PC-9 (cell line): ENCODE data around the gene NMRAL1. TPM values are rescaled to one million over a fixed set of nuclear protein-coding genes. Genes with fewer than 3 reads are reported as not detected.

Source experiments
- BruUV-seq: library from RNA; stranded (reverse); fragments of 400-500 nt; replicated peaks from 2 replicates; lab custom pipeline; 2021; lab: Mats Ljungman, UMichigan
- CTCF ChIA-PET: fragments of 300-600 bp; sonication (Branson Sonifier 250); formaldehyde crosslinking; loops from one replicate; lab custom pipeline; 2022; ENCODE audit warnings: antibody characterized with exemption; lab: Charles Lee
- POLR2A ChIA-PET: fragments of 300-600 bp; sonication (Branson Sonifier 250); formaldehyde crosslinking; loops from one replicate; lab custom pipeline; 2022; ENCODE audit warnings: antibody characterized with exemption; ENCODE audit not compliant: unreplicated experiment; lab: Charles Lee
- DNase-seq, 2 experiments: peaks; one replicate each; pipeline versions ENCODE4 v3.0.0 to v3.0.0-alpha.2; 2015 to 2022; ENCODE audit warnings: mixed read lengths in 1 of 2
- H2AFZ ChIP-seq: fragments of 200-600 bp; sonication (generic); 2 replicates; pipeline ENCODE4 v1.8.1; 2017; ENCODE audit warnings: antibody characterized with exemption
- H3F3A ChIP-seq: fragments of 200-600 bp; sonication (generic); 2 replicates; pipeline ENCODE4 v1.8.1; 2017; ENCODE audit warnings: antibody characterized with exemption, mild to moderate bottlenecking, low read depth; ENCODE audit not compliant: insufficient read depth
- H3K27ac ChIP-seq: fragments of 200-600 bp; sonication (generic); 2 replicates; pipeline ENCODE4 v1.6.1; 2016; ENCODE audit warnings: mixed run types
- H3K27me3 ChIP-seq: fragments of 200-600 bp; sonication (generic); 2 replicates; pipeline ENCODE4 v1.6.1; 2016; ENCODE audit warnings: low read depth, mixed run types; ENCODE audit not compliant: insufficient read depth
- H3K36me3 ChIP-seq: fragments of 200-600 bp; sonication (generic); 2 replicates; pipeline ENCODE4 v1.6.1; 2016; ENCODE audit warnings: low read depth, mixed run types
- H3K4me1 ChIP-seq: fragments of 200-600 bp; sonication (generic); replicated peaks from 2 replicates; pipeline ENCODE4 v1.6.1; 2016; ENCODE audit warnings: mixed run types; ENCODE audit not compliant: insufficient read depth
- H3K4me2 ChIP-seq: fragments of 200-600 bp; sonication (generic); 2 replicates; pipeline ENCODE4 v1.6.1; 2017; ENCODE audit warnings: mixed run types
- H3K4me3 ChIP-seq: fragments of 200-600 bp; sonication (generic); 2 replicates; pipeline ENCODE4 v1.6.1; 2016; ENCODE audit warnings: mixed run types
- H3K79me2 ChIP-seq: fragments of 200-600 bp; sonication (generic); 2 replicates; pipeline ENCODE4 v1.6.1; 2017; ENCODE audit warnings: low read depth, mixed run types
- H3K9me2 ChIP-seq: fragments of 200-600 bp; sonication (generic); 2 replicates; pipeline ENCODE4 v1.8.1; 2017; ENCODE audit warnings: mild to moderate bottlenecking; ENCODE audit not compliant: insufficient read depth
- H3K9me3 ChIP-seq: fragments of 200-600 bp; sonication (generic); 2 replicates; pipeline ENCODE4 v1.8.1; 2016; ENCODE audit warnings: low read depth; ENCODE audit not compliant: insufficient read depth
- H4K20me1 ChIP-seq: fragments of 200-600 bp; sonication (generic); 2 replicates; pipeline ENCODE4 v1.8.1; 2017; ENCODE audit not compliant: insufficient read depth
- CTCF ChIP-seq: fragments of 200-600 bp; sonication (generic); conservative IDR thresholded peaks from 2 replicates; pipeline ENCODE4 v1.6.1; 2017; ENCODE audit warnings: mixed run types, antibody characterized with exemption, mild to moderate bottlenecking, moderate library complexity
- EZH2 ChIP-seq: fragments of 200-600 bp; sonication (generic); IDR thresholded peaks from 2 replicates; pipeline ENCODE4 v1.8.0; 2017; ENCODE audit warnings: antibody characterized with exemption, low read depth
- intact Hi-C: fragments of 100-400 bp; cut with micrococcal nuclease; formaldehyde crosslinking; loops from one replicate; pipeline ENCODE4 v1.10.0; 2022; ENCODE audit not compliant: unreplicated experiment
- total RNA-seq: library from RNA; stranded (reverse); gene quantifications from 2 replicates; pipeline ENCODE4 v1.2.3, GENCODE V29; 2021

Gene NMRAL1
- total RNA-seq, 1 experiment from 2014 or later: 118 TPM

GRCh38 chr16:4426021-4426684 lies 48.3 kb downstream of the NMRAL1 start:
- H3K27ac ChIP-seq: peak overlapping the region; percentile 95
- H3K4me3 ChIP-seq: peak overlapping the region; percentile 80
- no peaks in the 10 kb centered on the region for H3K27me3 ChIP-seq
- H3K9me2 ChIP-seq: no peaks in the 10 kb centered on the region
- ChIA-PET CTCF (no interaction called here), POLR2A (no interaction called here)
- no peak for DNase-seq
- H2AFZ ChIP-seq: peak overlapping the region; percentile 84
- intact Hi-C loops: no loop called here
- peak overlapping the region; percentile 94 for H3K4me2 ChIP-seq
- H4K20me1 ChIP-seq: peaks cover 23% of the 10 kb centered on the region
- H3K9me3 ChIP-seq: no peaks in the 10 kb centered on the region
- H3F3A ChIP-seq: peaks cover 17% of the 10 kb centered on the region; the same call in 1 of the 2 replicates
- peaks cover 5% of the 10 kb centered on the region for H3K36me3 ChIP-seq
- peaks cover 59% of the 10 kb centered on the region for H3K79me2 ChIP-seq
- no peak for TF ChIP-seq CTCF
- no peak for TF ChIP-seq EZH2
- peaks cover 12% of the 10 kb centered on the region for H3K4me1 ChIP-seq
- no TSS peak for BruUV-seq

- Histone ChIP-seq H4K20me1 (peaks cover 16% of the 10 kb centered on the region; the same call in 1 of the 2 replicates), H3K27me3 (no peaks in the 10 kb centered on the region), H3K4me1 (peaks cover 12% of the 10 kb centered on the region), H2AFZ (peak within 1 kb of the TSS; percentile 84), H3K27ac (peak within 1 kb of the TSS; percentile 95), H3K4me3 (peak within 1 kb of the TSS; percentile 80), H3K4me2 (peak within 1 kb of the TSS; percentile 94), H3K9me3 (no peaks in the 10 kb centered on the region), H3F3A (peaks cover 17% of the 10 kb centered on the region; the same call in 1 of the 2 replicates), H3K79me2 (peaks cover 53% of the 10 kb centered on the region), H3K36me3 (peaks cover 5% of the 10 kb centered on the region; the same call in 1 of the 2 replicates), H3K9me2 (no peaks in the 10 kb centered on the region)
- BruUV-seq: no TSS peak
- intact Hi-C loops: no loop called here
- ChIA-PET CTCF (no interaction called here), POLR2A (no interaction called here)
- peak; percentile 85 to 93 for DNase-seq
- TF ChIP-seq EZH2: no peak
- no peak for TF ChIP-seq CTCF
Observed at GRCh38 chr16:4425378-4426020, 48.9 kb downstream of the NMRAL1 start, which contains the start of gene DNAJA3. Gene DNAJA3 (plus strand): TSS chr16:4425868. CDS start chr16:4425882, 14 bp downstream.

- CTCF ChIA-PET: no interaction called here
- no peaks in the 10 kb centered on the region for H3K36me3 ChIP-seq
- intact Hi-C loops: no loop called here
- no TSS peak for BruUV-seq
- no peak overlapping the region for H3K4me2 ChIP-seq
- H3K4me1 ChIP-seq: peaks cover 5% of the 10 kb centered on the region; the same call in 1 of the 2 replicates
- no peak for DNase-seq
- no peaks in the 10 kb centered on the region for H3K9me3 ChIP-seq
- no peak overlapping the region for H3K27ac ChIP-seq
- peaks cover 10% of the 10 kb centered on the region; the same call in 1 of the 2 replicates for H3F3A ChIP-seq
- TF ChIP-seq CTCF (no peak), EZH2 (no peak)
- POLR2A ChIA-PET: interaction anchor here (0.6 kb wide), 1 partner anchor 45 kb away, joined by 3 read pairs; no protein-coding TSS in a partner anchor
- H3K79me2 ChIP-seq: 0 out of 2 replicates have a peak, but pooled peaks cover 6% of the 10 kb centered on the region
- H3K4me3 ChIP-seq: no peak overlapping the region
- no peak overlapping the region for H2AFZ ChIP-seq
- no peaks in the 10 kb centered on the region for H3K9me2 ChIP-seq
- no peaks in the 10 kb centered on the region for H3K27me3 ChIP-seq
- no peaks in the 10 kb centered on the region for H4K20me1 ChIP-seq
Observed at GRCh38 chr16:4420505-4421105, 53.8 kb downstream of the NMRAL1 start.
